OCI-M2 (cell line): ENCODE results near the gene SPO11.

ENCODE experiments used
- DNase-seq: peaks from one replicate; lab custom pipeline; 2025; ENCODE audit not compliant: unreplicated experiment; lab: John Stamatoyannopoulos, UW

The SPO11 gene

GRCh38 chr20:57329608-57330221 lies at the start of gene SPO11:
TSS of gene SPO11 (plus strand) at chr20:57329803. CDS start at chr20:57329868, 65 bp downstream.
- DNase-seq, result no peak

GRCh38 chr20:57280221-57280620 lies 49.4 kb upstream of the SPO11 start:
- no peak for DNase-seq

- no peak for DNase-seq
Measured at GRCh38 chr20:57281900-57282299, 47.7 kb upstream of the SPO11 start.

- DNase-seq, result no peak
Measured at GRCh38 chr20:57282670-57283361, 46.8 kb upstream of the SPO11 start.

GRCh38 chr20:57283860-57284259 lies 45.7 kb upstream of the SPO11 start:
- no peak for DNase-seq

- DNase-seq, result no peak
Measured at GRCh38 chr20:57287007-57287880, 42.4 kb upstream of the SPO11 start.

- no peak for DNase-seq
Measured at GRCh38 chr20:57287901-57288300, 41.7 kb upstream of the SPO11 start.

GRCh38 chr20:57288651-57289277 lies 40.8 kb upstream of the SPO11 start:
- no peak for DNase-seq

GRCh38 chr20:57289391-57290177 lies 40.0 kb upstream of the SPO11 start:
- no peak for DNase-seq

- DNase-seq, result no peak
Measured at GRCh38 chr20:57290178-57290484, 39.5 kb upstream of the SPO11 start.

- DNase-seq, result no peak
Measured at GRCh38 chr20:57291003-57291402, 38.6 kb upstream of the SPO11 start.

- DNase-seq, result no peak
Measured at GRCh38 chr20:57291694-57292093, 37.9 kb upstream of the SPO11 start.

GRCh38 chr20:57292611-57293010 lies 37.0 kb upstream of the SPO11 start:
- no peak for DNase-seq

GRCh38 chr20:57293995-57294394 lies 35.6 kb upstream of the SPO11 start:
- DNase-seq, result no peak

GRCh38 chr20:57294550-57294949 lies 35.1 kb upstream of the SPO11 start:
- no peak for DNase-seq

- no peak for DNase-seq
Measured at GRCh38 chr20:57298457-57298856, 31.1 kb upstream of the SPO11 start.

- DNase-seq, result no peak
Measured at GRCh38 chr20:57301026-57301425, 28.6 kb upstream of the SPO11 start.

GRCh38 chr20:57306747-57307146 lies 22.9 kb upstream of the SPO11 start:
- DNase-seq, result no peak

GRCh38 chr20:57308451-57309271 lies 20.9 kb upstream of the SPO11 start:
- DNase-seq, result no peak

- DNase-seq, result no peak
Measured at GRCh38 chr20:57309544-57310115, 20.0 kb upstream of the SPO11 start.
